IMR-90 (cell line): ENCODE measurements around the gene ATF5.

Source experiments
- BHLHE40 ChIP-seq: fragments of 150-350 bp; IDR thresholded peaks from 2 replicates; pipeline ENCODE4 v1.6.1; 2016; ENCODE audit warnings: mild to moderate bottlenecking, low read depth, low read length
- CTCF ChIP-seq: conservative IDR thresholded peaks from 2 replicates; pipeline ENCODE4 v1.5.1; 2012; ENCODE audit warnings: mild to moderate bottlenecking, low read depth, low read length, improper control_type of control experiment
- MAFK ChIP-seq: IDR thresholded peaks from 2 replicates; pipeline ENCODE4 v1.6.1; 2012; ENCODE audit warnings: low read depth, low read length, improper control_type of control experiment
- MXI1 ChIP-seq: IDR thresholded peaks from 2 replicates; pipeline ENCODE4 v1.6.1; 2012; ENCODE audit warnings: low read depth, mild to moderate bottlenecking, low read length, moderate library complexity, borderline replicate concordance
- POLR2A ChIP-seq: IDR thresholded peaks from 2 replicates; pipeline ENCODE4 v1.6.1; 2012; ENCODE audit warnings: mild to moderate bottlenecking, low read depth, low read length
- USF2 ChIP-seq: fragments of 150-350 bp; IDR thresholded peaks from 2 replicates; pipeline ENCODE4 v1.6.1; 2017; ENCODE audit warnings: mild to moderate bottlenecking, antibody characterized with exemption, low read length, low read depth

- TF ChIP-seq CTCF (no peak), USF2 (no peak), BHLHE40 (no peak), MXI1 (no peak), POLR2A (no peak), MAFK (no peak)
Measured at GRCh38 chr19:49932041-49932451, 3.0 kb downstream of the ATF5 start.
